Measurements from ENCODE around the gene CDK10. TPM values are rescaled to one million over a fixed set of nuclear protein-coding genes. Genes with fewer than 3 reads are reported as not detected.
A peak's percentile ranks its signal among the peaks of the same experiment; 100 is the strongest.

The CDK10 gene
- total and polyA plus RNA-seq, 9 of the 15 experiments (the other 6 are each of a cell fraction or from before 2014, with no cell fraction given) = 2.0 to 85.1 (median 40.1) TPM

- peak; percentile 59 for TF ChIP-seq ELF1 (tag; IDR thresholded peaks at IDR 0.05)
- no peak for TF ChIP-seq ZNF583 (CRISPR knock-in tag; IDR thresholded peaks at IDR 0.05)
- peak; percentile 50; the same call in 1 of the 2 replicates for TF ChIP-seq ZNF395 (CRISPR knock-in tag; IDR thresholded peaks at IDR 0.05)
- TF ChIP-seq HDAC6 (IDR thresholded peaks at IDR 0.05; ENCODE audit: low read depth, low read length) = no peak
- TF ChIP-seq CHD1 (IDR thresholded peaks at IDR 0.05; ENCODE audit: low read length) = no peak
- TF ChIP-seq POLR3G (IDR thresholded peaks at IDR 0.05; ENCODE audit: extremely low read depth, insufficient read length, insufficient replicate concordance) = no peak
- peak; percentile 56 for TF ChIP-seq EP400 (IDR thresholded peaks at IDR 0.05)
- peak; percentile 92 for TF ChIP-seq KHSRP (IDR thresholded peaks at IDR 0.05)
- TF ChIP-seq PTTG1 (tag; IDR thresholded peaks at IDR 0.05; ENCODE audit: low read depth) = no peak
- TF ChIP-seq, protein P1, sequence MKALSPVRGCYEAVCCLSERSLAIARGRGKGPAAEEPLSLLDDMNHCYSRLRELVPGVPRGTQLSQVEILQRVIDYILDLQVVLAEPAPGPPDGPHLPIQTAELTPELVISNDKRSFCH (CRISPR knock-in tag; IDR thresholded peaks at IDR 0.05) = no peak
- TF ChIP-seq, protein P1 (tag; IDR thresholded peaks at IDR 0.05) = no peak
- TF ChIP-seq TCF15 (CRISPR knock-in tag; IDR thresholded peaks at IDR 0.05) = no peak
- no peak for TF ChIP-seq ZNF79 (CRISPR knock-in tag; IDR thresholded peaks at IDR 0.05; ENCODE audit: low read depth)
- no peak for TF ChIP-seq EWSR1 (IDR thresholded peaks at IDR 0.05; ENCODE audit: borderline replicate concordance, low read depth, partially characterized antibody)
- no peak for TF ChIP-seq SETDB1 (IDR thresholded peaks at IDR 0.05; ENCODE audit: low read length)
- peak; percentile 99 for TF ChIP-seq JUND (IDR thresholded peaks at IDR 0.05; ENCODE audit: borderline replicate concordance, low read depth, low read length)
- peak; percentile 96 for TF ChIP-seq JUND (tag; IDR thresholded peaks at IDR 0.05; ENCODE audit: borderline replicate concordance, low read depth, low read length)
- no peak; the same call in 1 of the 2 replicates for TF ChIP-seq STAG1 (CRISPR knock-in tag; IDR thresholded peaks at IDR 0.05; ENCODE audit: borderline replicate concordance)
- TF ChIP-seq ZC3H8 (IDR thresholded peaks at IDR 0.05) = no peak
- TF ChIP-seq, protein P2, sequence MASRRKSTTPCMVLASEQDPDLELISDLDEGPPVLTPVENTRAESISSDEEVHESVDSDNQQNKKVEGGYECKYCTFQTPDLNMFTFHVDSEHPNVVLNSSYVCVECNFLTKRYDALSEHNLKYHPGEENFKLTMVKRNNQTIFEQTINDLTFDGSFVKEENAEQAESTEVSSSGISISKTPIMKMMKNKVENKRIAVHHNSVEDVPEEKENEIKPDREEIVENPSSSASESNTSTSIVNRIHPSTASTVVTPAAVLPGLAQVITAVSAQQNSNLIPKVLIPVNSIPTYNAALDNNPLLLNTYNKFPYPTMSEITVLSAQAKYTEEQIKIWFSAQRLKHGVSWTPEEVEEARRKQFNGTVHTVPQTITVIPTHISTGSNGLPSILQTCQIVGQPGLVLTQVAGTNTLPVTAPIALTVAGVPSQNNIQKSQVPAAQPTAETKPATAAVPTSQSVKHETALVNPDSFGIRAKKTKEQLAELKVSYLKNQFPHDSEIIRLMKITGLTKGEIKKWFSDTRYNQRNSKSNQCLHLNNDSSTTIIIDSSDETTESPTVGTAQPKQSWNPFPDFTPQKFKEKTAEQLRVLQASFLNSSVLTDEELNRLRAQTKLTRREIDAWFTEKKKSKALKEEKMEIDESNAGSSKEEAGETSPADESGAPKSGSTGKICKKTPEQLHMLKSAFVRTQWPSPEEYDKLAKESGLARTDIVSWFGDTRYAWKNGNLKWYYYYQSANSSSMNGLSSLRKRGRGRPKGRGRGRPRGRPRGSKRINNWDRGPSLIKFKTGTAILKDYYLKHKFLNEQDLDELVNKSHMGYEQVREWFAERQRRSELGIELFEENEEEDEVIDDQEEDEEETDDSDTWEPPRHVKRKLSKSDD (conservative IDR thresholded peaks at IDR 0.05; ENCODE audit: low read length) = no peak
- no peak for TF ChIP-seq MIER1 (IDR thresholded peaks at IDR 0.05; ENCODE audit: low read depth)
- TF ChIP-seq, protein P3, sequence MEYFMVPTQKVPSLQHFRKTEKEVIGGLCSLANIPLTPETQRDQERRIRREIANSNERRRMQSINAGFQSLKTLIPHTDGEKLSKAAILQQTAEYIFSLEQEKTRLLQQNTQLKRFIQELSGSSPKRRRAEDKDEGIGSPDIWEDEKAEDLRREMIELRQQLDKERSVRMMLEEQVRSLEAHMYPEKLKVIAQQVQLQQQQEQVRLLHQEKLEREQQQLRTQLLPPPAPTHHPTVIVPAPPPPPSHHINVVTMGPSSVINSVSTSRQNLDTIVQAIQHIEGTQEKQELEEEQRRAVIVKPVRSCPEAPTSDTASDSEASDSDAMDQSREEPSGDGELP (CRISPR knock-in tag; IDR thresholded peaks at IDR 0.05; ENCODE audit: borderline replicate concordance) = peak; percentile 81
- no peak for TF ChIP-seq ZNF184 (CRISPR knock-in tag; IDR thresholded peaks at IDR 0.05)
- no peak for TF ChIP-seq ZNF197 (CRISPR knock-in tag; IDR thresholded peaks at IDR 0.05; ENCODE audit: low read depth)
- TF ChIP-seq ZNF3 (CRISPR knock-in tag; IDR thresholded peaks at IDR 0.05) = no peak
Measured at GRCh38 chr16:89700100-89700648, 13.7 kb downstream of the CDK10 start (continued).
